ENCODE results near the gene AGMAT. TPM values are rescaled to one million over a fixed set of nuclear protein-coding genes. Genes with fewer than 3 reads are reported as not detected.
A peak's percentile ranks its signal among the peaks of the same experiment; 100 is the strongest.

Gene AGMAT
- 10 to 100 TPM; 11.0 to 11.3 TPM for total RNA-seq
- polyA plus RNA-seq, result 10 to 100 TPM in 2 of 3 donors, 1 to 10 TPM in 1; 9.0 to 15.5 (median 14.4) TPM
- 12.8 to 45.1 (median 17.6) reads per million in 6 experiments for total RNA-seq

- Mint-ChIP-seq H3K4me3 (peak within 1 kb of the TSS; percentile 78 to 90 (median 84)), H3K4me1 (peaks cover 8 to 50% (median 38%) of the 10 kb centered on the region in 4 donors), H3K36me3 (peaks cover 0 to 16% (median 15%) of the 10 kb centered on the region in 3 donors), H3K9me3 (no peaks in the 10 kb centered on the region), H3K27ac (peak within 1 kb of the TSS; percentile 85 to 97 (median 93)), H3K27me3 (no peaks in the 10 kb centered on the region)
- peak; percentile 86 to 87 for ATAC-seq
- peak in 9 of 10 donors; percentile 30 to 73 (median 42) for DNase-seq
- POLR2A ChIA-PET, result interaction anchor here (0.6 to 2.4 kb wide), 4 partner anchors 8 to 18 kb away, joined by 3 to 10 read pairs (median 4); no protein-coding TSS in a partner anchor
Observed at GRCh38 chr1:15584489-15585363, at the start of gene AGMAT. Gene AGMAT, minus strand, starts transcription at chr1:15585051. Its CDS starts 84 bp downstream, at chr1:15584967.

- H3K27ac Mint-ChIP-seq, result peak overlapping the region in 1 of 10 donors; percentile 49
- peaks cover 0 to 94% (median 34%) of the 10 kb centered on the region in 3 donors for H3K36me3 Mint-ChIP-seq
- POLR2A ChIA-PET, result interaction anchor here (0.6 to 1.6 kb wide), 4 partner anchors 13 to 1349 kb away, joined by 3 to 4 read pairs (median 3); no protein-coding TSS in a partner anchor
- no peak for ATAC-seq
- no peaks in the 10 kb centered on the region for H3K9me3 Mint-ChIP-seq
- H3K4me3 Mint-ChIP-seq, result no peak overlapping the region
- no peaks in the 10 kb centered on the region for H3K4me1 Mint-ChIP-seq
- DNase-seq, result no peak
- H3K27me3 Mint-ChIP-seq, result no peaks in the 10 kb centered on the region
Observed at GRCh38 chr1:15633756-15634420, 49.0 kb upstream of the AGMAT start.

GRCh38 chr1:15628003-15628402, 43.2 kb upstream of the AGMAT start:
- ATAC-seq, result no peak
- POLR2A ChIA-PET, result interaction anchor here (1.0 kb wide), 1 partner anchor 24 kb away, joined by 3 read pairs; no protein-coding TSS in a partner anchor
- Mint-ChIP-seq H3K4me3 (no peak overlapping the region), H3K4me1 (peaks cover 11 to 30% (median 30%) of the 10 kb centered on the region in 4 donors), H3K9me3 (no peaks in the 10 kb centered on the region), H3K27ac (peak overlapping the region in 3 of 10 donors; percentile 31 to 77 (median 47)), H3K36me3 (peaks cover 0 to 64% (median 13%) of the 10 kb centered on the region in 3 donors), H3K27me3 (no peaks in the 10 kb centered on the region)
- DNase-seq, result no peak

- no peak for DNase-seq
- Mint-ChIP-seq H3K27ac (peak overlapping the region in 4 of 10 donors; percentile 31 to 77 (median 42)), H3K27me3 (no peaks in the 10 kb centered on the region), H3K4me1 (peaks cover 15 to 35% (median 35%) of the 10 kb centered on the region in 4 donors), H3K4me3 (no peak overlapping the region), H3K36me3 (peaks cover 0 to 58% (median 13%) of the 10 kb centered on the region in 3 donors), H3K9me3 (no peaks in the 10 kb centered on the region)
- ATAC-seq, result no peak
- POLR2A ChIA-PET, result interaction anchor here (0.6 to 1.0 kb wide), 2 partner anchors 24 to 56 kb away, joined by 3 to 4 read pairs; no protein-coding TSS in a partner anchor
Observed at GRCh38 chr1:15627343-15627988, 42.6 kb upstream of the AGMAT start.

- Mint-ChIP-seq H3K9me3 (no peaks in the 10 kb centered on the region), H3K4me1 (peaks cover 20 to 46% (median 45%) of the 10 kb centered on the region in 4 donors), H3K36me3 (peaks cover 0 to 51% (median 10%) of the 10 kb centered on the region in 3 donors), H3K4me3 (no peak overlapping the region), H3K27me3 (no peaks in the 10 kb centered on the region), H3K27ac (peak overlapping the region in 7 of 10 donors; percentile 0 to 79 (median 57))
- DNase-seq (no peak), ATAC-seq (no peak)
- POLR2A ChIA-PET, result no interaction called here
Observed at GRCh38 chr1:15626269-15626950, 41.6 kb upstream of the AGMAT start.

- no peak for ATAC-seq
- H3K4me3 Mint-ChIP-seq, result no peak overlapping the region
- no peaks in the 10 kb centered on the region for H3K27me3 Mint-ChIP-seq
- POLR2A ChIA-PET, result interaction anchor here (1.0 kb wide), 1 partner anchor 72 kb away, joined by 4 read pairs; no protein-coding TSS in a partner anchor
- no peak for DNase-seq
- H3K4me1 Mint-ChIP-seq, result peaks cover 26 to 57% (median 56%) of the 10 kb centered on the region in 4 donors
- peak overlapping the region in 9 of 10 donors; percentile 1 to 79 (median 49) for H3K27ac Mint-ChIP-seq
- H3K9me3 Mint-ChIP-seq, result no peaks in the 10 kb centered on the region
- peaks cover 0 to 42% (median 6%) of the 10 kb centered on the region in 3 donors for H3K36me3 Mint-ChIP-seq
Observed at GRCh38 chr1:15625056-15625917, 40.4 kb upstream of the AGMAT start.

GRCh38 chr1:15624133-15624714, 39.4 kb upstream of the AGMAT start:
- H3K27ac Mint-ChIP-seq, result peak overlapping the region in 8 of 10 donors; percentile 2 to 74 (median 44)
- H3K4me3 Mint-ChIP-seq, result peak overlapping the region in 1 of 10 donors; percentile 4

GRCh38 chr1:15623435-15623834, 38.6 kb upstream of the AGMAT start:
- DNase-seq (no peak), ATAC-seq (no peak)
- Mint-ChIP-seq H3K4me1 (peaks cover 30 to 75% (median 71%) of the 10 kb centered on the region in 4 donors), H3K27ac (no peak overlapping the region), H3K4me3 (no peak overlapping the region), H3K27me3 (no peaks in the 10 kb centered on the region), H3K36me3 (peaks cover 0 to 29% (median 2%) of the 10 kb centered on the region in 3 donors), H3K9me3 (no peaks in the 10 kb centered on the region)
- POLR2A ChIA-PET, result interaction anchor here (0.7 kb wide), 1 partner anchor 80 kb away, joined by 6 read pairs; no protein-coding TSS in a partner anchor

More at GRCh38 chr1:15624133-15624714, 39.4 kb upstream of the AGMAT start:
- DNase-seq (no peak), ATAC-seq (no peak)
- POLR2A ChIA-PET, result interaction anchor here (1.0 kb wide), 1 partner anchor 73 kb away, joined by 4 read pairs; no protein-coding TSS in a partner anchor
- H3K36me3 Mint-ChIP-seq, result peaks cover 0 to 35% (median 2%) of the 10 kb centered on the region in 3 donors
- no peaks in the 10 kb centered on the region for H3K27me3 Mint-ChIP-seq
- H3K9me3 Mint-ChIP-seq, result no peaks in the 10 kb centered on the region
- peaks cover 26 to 67% (median 64%) of the 10 kb centered on the region in 4 donors for H3K4me1 Mint-ChIP-seq

GRCh38 chr1:15622712-15623373, 38.0 kb upstream of the AGMAT start:
- Mint-ChIP-seq H3K36me3 (peaks cover 0 to 25% (median 2%) of the 10 kb centered on the region in 3 donors), H3K9me3 (no peaks in the 10 kb centered on the region), H3K4me3 (peak overlapping the region in 6 of 10 donors; percentile 4 to 37 (median 27)), H3K27ac (peak overlapping the region in 9 of 10 donors; percentile 7 to 84 (median 64)), H3K4me1 (peaks cover 32 to 79% (median 74%) of the 10 kb centered on the region in 4 donors), H3K27me3 (no peaks in the 10 kb centered on the region)
- DNase-seq (no peak), ATAC-seq (no peak)
- POLR2A ChIA-PET, result interaction anchor here (0.7 to 0.8 kb wide), 2 partner anchors 20 to 81 kb away, joined by 5 to 6 read pairs; no protein-coding TSS in a partner anchor

- Mint-ChIP-seq H3K36me3 (peaks cover 0 to 18% (median under 1%) of the 10 kb centered on the region in 3 donors), H3K4me3 (peak overlapping the region in 3 of 10 donors; percentile 4 to 56 (median 7)), H3K27me3 (no peaks in the 10 kb centered on the region), H3K9me3 (no peaks in the 10 kb centered on the region), H3K27ac (peak overlapping the region in 2 of 10 donors; percentile 64 to 82), H3K4me1 (peaks cover 30 to 76% (median 68%) of the 10 kb centered on the region in 4 donors)
- ATAC-seq (no peak), DNase-seq (no peak)
- POLR2A ChIA-PET, result interaction anchor here (0.8 to 1.0 kb wide), 2 partner anchors 18 to 19 kb away, joined by 3 to 5 read pairs; no protein-coding TSS in a partner anchor
Observed at GRCh38 chr1:15621975-15622374, 37.1 kb upstream of the AGMAT start.
